Lower leg skin (tissue), 3 donors: Measurements from ENCODE around the gene NRXN3.

Source experiments
- POLR2A ChIP-seq, 2 donors: fragments of 450-650 bp; IDR thresholded peaks; one replicate each; pipeline ENCODE4 v1.6.1; 2016 to 2017; ENCODE audit warnings: antibody characterized with exemption in 2 of 2, mild to moderate bottlenecking in 1 of 2, moderate library complexity in 1 of 2
- TF ChIP-seq, protein P1 (sequence below), 3 donors: fragments of 450-650 bp; IDR thresholded peaks; one replicate each; pipeline ENCODE4 v1.5.1; 2016; ENCODE audit warnings: antibody characterized with exemption in 3 of 3, mild to moderate bottlenecking in 3 of 3, moderate library complexity in 2 of 3

DNA sequence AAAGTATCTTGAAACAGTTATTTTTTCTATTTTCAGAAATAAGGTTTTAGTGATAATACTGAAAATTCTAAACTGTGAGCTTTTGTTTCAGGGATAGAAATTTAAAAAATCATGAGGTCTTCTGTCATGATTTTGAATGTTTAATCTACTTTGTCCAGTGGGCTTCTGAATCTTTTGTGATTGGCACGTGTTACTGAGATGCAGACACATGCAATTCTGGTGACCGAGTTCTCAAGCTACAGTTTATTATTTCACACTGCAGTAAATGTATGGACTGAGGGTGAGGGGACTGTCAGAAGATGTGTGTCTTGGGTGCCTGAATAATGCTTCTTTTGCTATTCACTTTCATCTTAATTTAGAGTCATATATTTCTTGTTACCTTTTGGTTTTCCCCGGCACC is 1262.5 kb downstream of the NRXN3 start:
- TF ChIP-seq, protein P1, sequence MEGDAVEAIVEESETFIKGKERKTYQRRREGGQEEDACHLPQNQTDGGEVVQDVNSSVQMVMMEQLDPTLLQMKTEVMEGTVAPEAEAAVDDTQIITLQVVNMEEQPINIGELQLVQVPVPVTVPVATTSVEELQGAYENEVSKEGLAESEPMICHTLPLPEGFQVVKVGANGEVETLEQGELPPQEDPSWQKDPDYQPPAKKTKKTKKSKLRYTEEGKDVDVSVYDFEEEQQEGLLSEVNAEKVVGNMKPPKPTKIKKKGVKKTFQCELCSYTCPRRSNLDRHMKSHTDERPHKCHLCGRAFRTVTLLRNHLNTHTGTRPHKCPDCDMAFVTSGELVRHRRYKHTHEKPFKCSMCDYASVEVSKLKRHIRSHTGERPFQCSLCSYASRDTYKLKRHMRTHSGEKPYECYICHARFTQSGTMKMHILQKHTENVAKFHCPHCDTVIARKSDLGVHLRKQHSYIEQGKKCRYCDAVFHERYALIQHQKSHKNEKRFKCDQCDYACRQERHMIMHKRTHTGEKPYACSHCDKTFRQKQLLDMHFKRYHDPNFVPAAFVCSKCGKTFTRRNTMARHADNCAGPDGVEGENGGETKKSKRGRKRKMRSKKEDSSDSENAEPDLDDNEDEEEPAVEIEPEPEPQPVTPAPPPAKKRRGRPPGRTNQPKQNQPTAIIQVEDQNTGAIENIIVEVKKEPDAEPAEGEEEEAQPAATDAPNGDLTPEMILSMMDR (IDR thresholded peaks at IDR 0.05), result no peak
- TF ChIP-seq POLR2A (IDR thresholded peaks at IDR 0.05), result no peak
